Rectal smooth muscle tissue (tissue), 1 donor: Measurements from ENCODE around the gene OR2T5.
"Not testable (repeated sequence)": the region's sequence is repeated elsewhere in the genome, so short reads cannot be mapped to it uniquely, and the experiment has no call there.

ENCODE experiments used
- H3K27ac ChIP-seq: one replicate; pipeline ENCODE4 v1.7.0; 2013; ENCODE audit warnings: low read depth, low read length, inconsistent platforms
- H3K27me3 ChIP-seq: one replicate; pipeline ENCODE4 v1.7.0; 2013; ENCODE audit warnings: low read length; ENCODE audit not compliant: control insufficient read depth, insufficient read depth
- H3K36me3 ChIP-seq: one replicate; pipeline ENCODE4 v1.7.0; 2013; ENCODE audit warnings: low read length; ENCODE audit not compliant: control insufficient read depth, insufficient read depth
- H3K4me1 ChIP-seq: one replicate; pipeline ENCODE4 v1.7.0; 2013; ENCODE audit warnings: low read length; ENCODE audit not compliant: control insufficient read depth, insufficient read depth
- H3K4me3 ChIP-seq: one replicate; pipeline ENCODE4 v1.7.0; 2013; ENCODE audit warnings: low read length
- H3K9ac ChIP-seq: one replicate; pipeline ENCODE4 v1.7.0; 2013; ENCODE audit warnings: low read length

The OR2T5 gene, protein sequence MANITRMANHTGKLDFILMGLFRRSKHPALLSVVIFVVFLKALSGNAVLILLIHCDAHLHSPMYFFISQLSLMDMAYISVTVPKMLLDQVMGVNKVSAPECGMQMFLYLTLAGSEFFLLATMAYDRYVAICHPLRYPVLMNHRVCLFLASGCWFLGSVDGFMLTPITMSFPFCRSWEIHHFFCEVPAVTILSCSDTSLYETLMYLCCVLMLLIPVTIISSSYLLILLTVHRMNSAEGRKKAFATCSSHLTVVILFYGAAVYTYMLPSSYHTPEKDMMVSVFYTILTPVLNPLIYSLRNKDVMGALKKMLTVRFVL

DNA sequence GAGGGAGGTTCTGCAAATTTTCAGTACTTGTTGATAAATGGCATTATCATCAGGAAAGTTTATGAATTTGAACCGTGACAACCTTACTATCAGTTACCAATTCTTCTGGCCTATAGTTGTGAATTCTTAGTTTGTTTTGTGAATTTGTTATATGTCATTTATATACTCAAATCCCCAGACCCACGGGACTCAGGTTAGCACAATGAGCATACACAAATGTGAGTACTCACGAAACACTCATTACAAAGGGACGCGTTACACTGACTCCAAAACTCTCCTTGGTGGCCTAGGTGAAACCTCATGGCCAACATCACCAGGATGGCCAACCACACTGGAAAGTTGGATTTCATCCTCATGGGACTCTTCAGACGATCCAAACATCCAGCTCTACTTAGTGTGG is at the start of gene OR2T5:
TSS of gene OR2T5 (plus strand) at position 301 of the 400 bp plus-strand sequence. CDS start at position 301, 0 bp downstream.
- H3K27me3 ChIP-seq, H3K27ac ChIP-seq, H3K9ac ChIP-seq, H3K36me3 ChIP-seq, H3K4me1 ChIP-seq, H3K4me3 ChIP-seq: not testable (repeated sequence)

DNA sequence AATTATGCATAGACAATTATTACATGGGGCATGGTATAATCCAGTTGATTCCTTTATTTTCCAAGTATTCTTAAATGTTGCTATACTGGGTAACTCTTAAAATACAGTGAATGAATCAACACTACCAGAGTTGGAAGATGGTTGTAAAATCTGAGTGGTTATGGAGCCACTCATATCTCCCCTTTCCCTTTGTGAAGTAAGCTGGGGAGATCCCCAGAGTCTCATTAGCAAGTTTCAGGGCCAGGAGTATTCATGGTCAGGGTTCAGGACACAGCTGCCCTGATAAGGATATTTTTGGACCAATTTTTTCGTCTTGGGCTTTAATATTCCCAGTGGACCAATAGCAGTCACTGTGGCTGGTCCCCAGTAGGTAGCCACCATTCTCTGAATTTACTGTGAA is 49.7 kb upstream of the OR2T5 start:
- not testable (repeated sequence) for H3K36me3 ChIP-seq, H3K4me1 ChIP-seq

DNA sequence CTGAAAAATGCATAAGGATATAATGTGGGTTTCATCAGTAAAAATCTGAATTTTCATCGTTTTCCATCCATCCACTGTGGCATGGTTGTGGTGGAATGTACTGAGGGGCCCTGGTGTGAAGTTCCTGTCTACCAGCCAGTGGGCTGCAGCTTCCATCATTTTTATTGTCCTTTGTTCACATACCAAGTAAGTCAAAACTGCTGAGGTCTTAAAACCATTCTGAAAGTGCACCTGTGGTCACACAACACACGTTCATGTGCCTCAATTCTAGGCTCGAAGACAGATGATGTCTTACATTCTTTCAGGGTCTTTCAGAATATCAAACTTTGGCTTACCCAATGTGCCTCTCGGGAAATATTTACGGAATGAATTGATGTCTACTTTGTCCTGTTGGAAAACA is 49.1 kb upstream of the OR2T5 start:
- not testable (repeated sequence) for H3K27ac ChIP-seq, H3K36me3 ChIP-seq, H3K4me1 ChIP-seq, H3K27me3 ChIP-seq, H3K4me3 ChIP-seq, H3K9ac ChIP-seq

More for the DNA sequence above, 49.7 kb upstream of the OR2T5 start:
- not testable (repeated sequence) for H3K27ac ChIP-seq, H3K4me3 ChIP-seq, H3K27me3 ChIP-seq, H3K9ac ChIP-seq

DNA sequence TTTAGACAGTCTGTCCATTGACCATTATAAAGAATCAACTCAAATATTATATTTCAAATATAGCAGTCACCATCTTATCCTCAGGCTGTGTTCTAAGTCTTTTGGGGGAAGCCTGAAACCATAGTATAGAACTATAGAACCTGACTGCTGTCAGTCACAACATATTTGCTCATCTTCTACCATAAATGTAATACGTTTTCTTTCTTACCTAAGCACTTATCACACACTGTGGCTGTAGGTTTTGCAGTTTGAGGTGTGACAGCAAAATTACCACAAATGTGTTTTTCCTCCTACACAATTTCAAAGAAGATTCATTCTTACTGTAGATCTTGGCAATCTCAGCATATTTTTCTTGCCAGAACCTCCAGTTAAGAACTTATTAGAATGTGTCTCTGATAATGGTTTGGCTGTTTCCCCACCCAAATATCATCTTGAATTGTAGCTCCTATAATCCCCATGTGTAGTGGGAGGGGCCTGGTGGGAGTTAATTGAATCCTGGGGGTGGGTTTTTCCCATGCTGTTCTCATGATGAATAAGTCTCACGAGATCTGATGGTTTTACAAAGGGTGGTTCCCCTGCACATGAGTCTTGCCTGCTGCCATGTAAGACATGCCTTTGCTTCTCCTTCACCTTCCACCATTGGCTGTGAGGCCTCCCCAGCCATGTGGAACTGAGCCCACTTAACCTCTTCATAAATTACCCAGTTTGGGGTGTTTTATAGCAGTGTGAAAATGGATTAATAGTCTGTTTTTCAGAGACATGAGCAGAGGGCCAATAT is 45.7 kb upstream of the OR2T5 start:
- H3K4me3 ChIP-seq, H3K27me3 ChIP-seq, H3K9ac ChIP-seq, H3K36me3 ChIP-seq, H3K27ac ChIP-seq, H3K4me1 ChIP-seq: not testable (repeated sequence)

DNA sequence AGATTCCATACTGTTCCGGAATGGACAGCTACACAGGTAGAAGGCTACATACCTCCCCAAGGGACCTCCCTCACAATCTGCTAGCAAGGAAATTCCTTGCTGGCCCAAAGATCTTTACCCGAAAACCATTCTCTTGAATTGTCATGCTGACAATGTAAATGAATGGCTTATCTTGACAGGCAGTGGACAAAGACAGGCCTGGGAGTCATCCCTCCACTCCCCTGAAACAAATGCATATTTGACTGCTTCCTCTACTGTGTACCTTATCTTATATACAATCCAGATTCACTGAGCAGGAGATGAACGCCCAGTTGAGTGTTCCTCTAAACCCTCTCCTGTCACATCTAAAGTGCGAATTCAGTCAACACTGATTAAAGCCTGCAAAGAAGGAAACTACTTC is 43.8 kb upstream of the OR2T5 start:
- H3K27me3 ChIP-seq, H3K4me3 ChIP-seq, H3K36me3 ChIP-seq, H3K4me1 ChIP-seq, H3K27ac ChIP-seq, H3K9ac ChIP-seq: not testable (repeated sequence)

DNA sequence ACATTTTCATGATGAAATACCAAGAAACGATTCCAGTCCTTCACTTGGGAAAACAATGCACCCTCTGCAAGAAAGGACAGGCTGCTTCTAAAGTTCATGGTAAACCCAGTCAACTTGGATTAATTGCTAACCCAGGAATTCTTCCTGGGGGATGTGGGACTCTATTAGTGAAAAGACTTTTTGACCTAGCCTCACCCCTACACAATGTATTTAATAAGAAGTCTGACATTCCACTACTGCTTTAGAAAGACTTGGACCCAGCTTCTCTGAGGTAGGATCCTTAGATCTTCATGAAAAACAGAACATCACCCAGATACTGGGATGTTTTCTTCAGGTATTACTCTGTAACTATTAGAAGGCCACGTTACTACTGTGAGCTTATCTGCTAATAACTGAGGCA is 43.0 kb upstream of the OR2T5 start, which contains the start of gene OR2T2:
TSS of gene OR2T2 (plus strand) at position 239 of the 400 bp plus-strand sequence. CDS start 7,161 bp downstream, outside the sequence.
- H3K27me3 ChIP-seq, H3K36me3 ChIP-seq, H3K9ac ChIP-seq, H3K4me1 ChIP-seq, H3K27ac ChIP-seq, H3K4me3 ChIP-seq: not testable (repeated sequence)

DNA sequence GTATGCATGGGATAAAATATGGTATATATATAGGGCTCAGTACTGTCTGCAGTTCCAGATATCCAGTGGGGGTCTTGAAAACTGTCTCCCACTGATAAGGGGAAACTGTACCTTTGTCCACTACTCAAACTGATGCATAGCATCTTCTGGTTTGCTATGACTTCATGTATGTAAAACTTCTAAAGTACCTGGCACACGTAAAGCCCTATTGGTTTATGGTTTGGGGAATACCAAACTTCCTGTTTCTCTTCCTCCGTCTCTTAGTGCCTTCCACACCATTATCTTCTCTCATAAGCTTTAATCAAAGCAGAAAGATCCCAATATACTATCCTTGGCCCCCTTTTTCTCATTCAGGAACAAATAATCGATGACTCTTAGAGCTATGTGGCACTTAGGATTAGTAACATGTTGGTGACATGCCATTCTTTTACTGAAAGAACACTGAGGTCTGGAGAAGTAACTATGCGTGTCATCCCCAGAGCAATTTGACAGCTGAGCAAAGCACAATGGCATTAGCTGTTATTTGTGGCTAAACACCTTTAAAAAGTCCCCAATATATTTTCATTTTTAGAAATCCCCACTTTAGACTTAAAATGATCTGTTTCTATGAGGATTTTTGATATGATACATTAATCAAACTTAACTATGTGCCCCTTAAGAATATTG is 39.8 kb upstream of the OR2T5 start:
- not testable (repeated sequence) for H3K9ac ChIP-seq, H3K4me3 ChIP-seq, H3K4me1 ChIP-seq, H3K27me3 ChIP-seq, H3K27ac ChIP-seq, H3K36me3 ChIP-seq

DNA sequence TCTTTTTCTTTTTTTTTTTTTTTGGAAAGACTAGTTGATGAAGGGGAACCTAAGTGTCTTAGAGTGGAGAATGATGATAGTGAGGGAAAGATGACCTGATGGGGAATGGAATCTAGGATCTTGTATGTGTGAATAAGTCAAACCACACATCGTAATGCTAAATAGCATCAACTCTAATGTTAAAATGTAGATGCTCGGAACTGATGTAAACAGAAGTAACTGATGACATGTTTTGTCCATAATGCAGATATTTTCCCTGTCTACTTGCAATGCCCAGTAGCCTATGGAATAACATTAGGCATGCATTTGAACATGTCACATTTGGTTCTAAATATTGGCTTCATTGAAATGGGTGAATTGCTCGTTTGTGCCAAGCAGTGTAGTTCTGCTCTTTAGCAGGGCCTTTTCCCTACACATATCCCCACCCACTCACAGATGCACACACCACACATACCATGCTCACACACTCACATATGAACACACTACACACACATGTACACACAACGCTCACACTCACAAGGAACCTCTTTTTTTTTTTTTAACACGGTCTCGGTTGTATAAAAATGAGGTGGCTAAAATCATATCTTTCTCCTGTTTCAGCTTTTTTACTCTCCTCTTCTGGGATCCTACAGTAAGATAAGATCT is 38.4 kb upstream of the OR2T5 start:
- H3K36me3 ChIP-seq, H3K27ac ChIP-seq, H3K27me3 ChIP-seq, H3K4me1 ChIP-seq, H3K4me3 ChIP-seq, H3K9ac ChIP-seq: not testable (repeated sequence)

DNA sequence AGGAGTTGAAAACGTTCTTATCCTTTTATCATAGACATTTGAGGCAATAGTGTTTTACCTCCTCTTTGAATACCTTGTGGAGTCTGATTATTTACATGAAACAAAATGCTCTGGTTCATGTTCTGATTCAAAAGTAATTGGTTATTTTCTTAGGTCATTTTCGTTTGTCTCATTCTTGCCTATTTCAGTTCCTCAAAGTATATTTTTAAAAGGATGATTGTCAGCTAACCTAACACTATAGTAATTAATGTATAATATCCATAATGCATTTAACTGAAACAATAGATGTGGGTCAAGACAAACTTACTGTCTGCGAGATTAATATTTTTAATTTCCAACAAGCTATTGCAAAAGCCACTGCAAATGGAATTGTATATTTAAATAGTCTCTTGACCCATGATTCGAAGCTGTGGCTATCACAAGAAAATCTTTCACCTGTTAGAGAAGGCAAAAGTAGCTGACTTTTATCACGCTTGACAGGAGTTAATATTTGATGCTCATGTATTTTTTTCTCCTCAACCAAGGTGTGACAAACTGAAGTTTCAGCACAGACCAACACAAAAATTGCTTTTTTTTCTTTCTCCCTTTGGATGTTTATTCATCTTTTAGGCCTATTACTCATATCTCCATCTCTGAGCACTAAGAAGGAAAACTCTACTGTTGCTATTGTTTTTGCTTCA is 37.8 kb upstream of the OR2T5 start:
- H3K9ac ChIP-seq, H3K4me3 ChIP-seq, H3K27me3 ChIP-seq, H3K27ac ChIP-seq, H3K36me3 ChIP-seq, H3K4me1 ChIP-seq: not testable (repeated sequence)

DNA sequence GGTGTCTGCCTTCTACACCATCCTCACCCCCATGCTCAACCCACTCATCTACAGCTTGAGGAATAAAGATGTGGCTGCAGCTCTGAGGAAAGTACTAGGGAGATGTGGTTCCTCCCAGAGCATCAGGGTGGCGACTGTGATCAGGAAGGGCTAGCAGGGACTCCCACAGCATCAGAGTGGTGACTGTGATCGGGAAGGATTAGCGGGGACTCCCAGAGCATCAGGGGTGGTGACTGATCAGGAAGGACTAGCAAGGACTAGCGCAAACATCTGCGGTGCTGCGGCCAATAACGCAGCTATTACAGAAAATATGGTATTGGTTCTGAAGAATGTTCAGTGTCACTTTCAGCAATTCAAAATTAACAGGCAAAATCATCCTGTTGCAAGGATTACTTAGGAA is 34.8 kb upstream of the OR2T5 start:
- not testable (repeated sequence) for H3K4me1 ChIP-seq, H3K9ac ChIP-seq, H3K36me3 ChIP-seq, H3K4me3 ChIP-seq, H3K27ac ChIP-seq, H3K27me3 ChIP-seq

DNA sequence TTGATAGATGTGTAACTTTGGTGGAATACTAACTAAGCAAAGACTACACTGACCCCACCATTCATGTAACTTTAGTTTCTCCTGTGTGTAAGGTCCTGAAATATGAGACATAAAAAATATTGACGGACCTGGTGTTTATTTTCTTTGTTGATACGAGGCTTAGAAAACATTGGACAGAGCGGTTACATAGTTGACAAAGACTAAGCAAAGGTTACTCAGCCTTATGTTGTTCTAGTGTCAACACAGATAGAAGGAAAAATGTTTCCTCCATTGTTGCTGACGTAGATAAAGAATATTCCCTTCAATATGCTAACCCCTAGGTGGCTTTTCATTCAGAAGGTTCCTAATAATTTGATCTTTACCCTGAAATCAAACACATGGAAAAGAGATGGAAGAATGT is 33.3 kb upstream of the OR2T5 start:
- H3K27me3 ChIP-seq, H3K4me3 ChIP-seq, H3K9ac ChIP-seq, H3K4me1 ChIP-seq, H3K27ac ChIP-seq, H3K36me3 ChIP-seq: not testable (repeated sequence)

DNA sequence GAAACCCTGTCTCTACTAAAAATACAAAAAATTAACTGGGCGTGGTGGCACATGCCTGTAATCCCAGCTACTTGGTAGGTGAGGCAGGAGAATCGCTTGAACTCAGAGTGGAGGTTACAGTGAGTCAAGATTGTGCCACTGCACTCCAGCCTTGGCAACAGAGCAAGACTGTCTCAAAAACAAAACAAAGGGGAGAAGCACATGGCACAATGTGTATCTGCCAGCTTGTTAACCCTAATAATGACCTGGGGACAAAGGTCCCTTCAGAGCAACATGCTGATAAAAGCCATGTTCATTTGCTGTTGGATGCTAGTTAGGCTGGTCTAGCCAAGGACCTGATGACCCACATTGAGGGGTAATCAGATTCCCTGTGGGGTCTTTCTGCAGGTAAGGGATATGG is 31.8 kb upstream of the OR2T5 start:
- not testable (repeated sequence) for H3K9ac ChIP-seq, H3K4me3 ChIP-seq, H3K27ac ChIP-seq, H3K4me1 ChIP-seq, H3K27me3 ChIP-seq, H3K36me3 ChIP-seq
